Stimulated activated CD4-positive, alpha-beta T cell treated with anti-CD3 and anti-CD28 coated beads, Interleukin-15, amount 100 ng/mL, for 24 hours (primary cell): ENCODE measurements around the gene RNF183.
A peak's percentile ranks its signal among the peaks of the same experiment; 100 is the strongest.

Experiments
- DNase-seq: peaks from one replicate; pipeline ENCODE4 v3.0.0-alpha.2; 2020

The RNF183 gene, protein sequence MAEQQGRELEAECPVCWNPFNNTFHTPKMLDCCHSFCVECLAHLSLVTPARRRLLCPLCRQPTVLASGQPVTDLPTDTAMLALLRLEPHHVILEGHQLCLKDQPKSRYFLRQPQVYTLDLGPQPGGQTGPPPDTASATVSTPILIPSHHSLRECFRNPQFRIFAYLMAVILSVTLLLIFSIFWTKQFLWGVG

DNA sequence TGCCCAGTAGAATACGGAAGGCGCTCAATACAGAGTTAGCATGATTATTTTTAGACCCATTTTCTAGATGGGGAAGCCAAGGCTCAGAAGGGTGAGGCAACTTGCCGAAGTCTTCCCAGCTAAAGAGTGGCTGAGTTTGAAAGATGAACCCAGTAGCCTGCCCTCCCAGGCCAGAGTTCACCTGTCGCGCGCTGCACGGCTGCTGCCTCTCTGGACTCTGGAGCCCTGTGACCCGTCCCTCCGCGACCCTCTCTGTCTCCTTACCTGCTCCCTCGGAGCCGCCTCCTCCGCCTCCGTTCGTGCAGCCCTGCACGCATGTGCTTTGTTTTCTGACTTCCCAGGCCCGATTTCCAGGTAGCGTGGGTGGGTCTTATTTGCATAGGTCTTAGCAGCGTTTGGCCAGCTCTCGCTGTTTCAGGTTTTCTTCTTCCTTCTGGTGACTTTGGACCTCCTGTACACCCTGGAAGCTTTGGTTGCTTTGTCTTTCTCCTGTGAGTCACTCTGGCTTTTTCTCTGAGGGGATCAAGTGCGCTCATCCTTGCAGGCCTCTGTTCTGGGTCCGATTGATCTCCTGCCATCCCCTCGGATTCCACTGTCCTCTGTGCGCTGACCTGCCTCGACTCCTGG, at the start of gene RNF183:
Gene RNF183, minus strand, starts transcription at position 585 of the 627 bp plus-strand sequence. CDS start 5,192 bp downstream, outside the sequence.
- DNase-seq: no peak

DNA sequence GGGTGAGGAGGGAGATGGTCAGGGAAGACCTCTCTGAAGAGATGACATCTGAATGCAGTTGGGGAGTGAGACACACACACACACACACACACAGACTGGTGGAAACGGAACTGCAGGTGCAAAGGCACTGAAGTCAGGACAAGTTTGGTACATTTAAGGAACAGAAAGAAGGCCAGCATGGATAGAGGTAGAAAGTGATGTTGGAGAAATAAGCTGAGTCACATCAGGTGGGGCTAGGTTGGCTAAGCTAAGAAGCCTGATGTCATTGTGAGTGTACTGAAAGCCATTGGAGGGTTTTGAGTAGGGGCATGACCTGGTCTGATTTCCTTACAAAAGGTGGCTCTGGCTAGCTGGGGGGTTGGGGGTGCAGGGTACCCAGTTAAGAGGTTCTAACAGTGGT, 49.2 kb upstream of the RNF183 start:
- no peak for DNase-seq

DNA sequence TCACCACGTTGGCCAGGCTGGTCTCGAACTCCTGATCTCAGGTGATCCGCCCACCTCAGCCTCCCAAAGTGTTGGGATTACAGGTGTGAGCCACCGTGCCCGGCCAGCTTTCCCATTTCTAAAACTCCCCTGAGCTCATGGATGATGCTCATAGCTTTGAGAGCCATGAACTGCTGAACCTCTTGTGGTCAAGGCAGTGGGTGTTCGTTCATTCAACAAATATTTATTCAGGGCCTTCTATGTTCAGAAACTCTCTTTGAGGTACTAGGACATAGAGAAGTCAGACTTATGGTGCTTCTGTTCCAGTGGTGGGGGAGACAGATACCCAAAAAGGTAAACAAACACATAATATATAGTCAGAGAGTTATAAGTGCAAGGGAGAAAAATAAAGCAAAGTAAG, 48.8 kb upstream of the RNF183 start:
- no peak for DNase-seq

GRCh38 chr9:113350937-113351336, 47.8 kb upstream of the RNF183 start:
- DNase-seq: peak; percentile 70

DNA sequence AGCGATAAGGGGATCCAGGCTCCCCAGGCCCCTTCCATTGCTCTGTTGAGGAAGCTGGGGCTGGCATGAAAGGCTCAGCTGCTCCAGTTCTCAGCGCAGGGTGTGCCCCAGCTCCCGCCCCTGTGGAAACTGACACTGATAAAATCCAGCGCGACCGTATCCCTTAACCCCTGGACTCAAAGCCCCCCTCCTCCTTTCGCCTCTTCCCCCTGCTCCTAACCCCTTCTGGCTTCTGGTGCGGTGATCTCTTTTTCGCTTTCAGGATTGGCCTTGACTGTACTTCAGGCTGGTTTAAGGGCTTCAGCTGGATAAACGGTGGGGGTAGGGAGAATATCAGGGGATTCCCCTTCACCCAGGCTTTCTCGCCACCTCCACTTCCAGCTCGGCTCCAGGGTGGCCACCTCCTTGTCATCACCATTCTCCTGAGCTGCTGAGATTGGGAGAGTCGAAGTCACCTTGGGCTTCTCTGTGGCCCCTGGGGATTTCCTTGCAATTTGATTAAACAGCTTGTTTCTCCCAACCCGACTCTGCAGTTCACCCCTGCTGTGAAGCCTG, 47.0 kb upstream of the RNF183 start:
- peak; percentile 42 for DNase-seq

- peak; percentile 46 for DNase-seq
Observed at GRCh38 chr9:113349445-113350094, 46.4 kb upstream of the RNF183 start, which contains the start of gene BSPRY. TSS of gene BSPRY (plus strand) at chr9:113349541. CDS start at chr9:113349580, 39 bp downstream.

GRCh38 chr9:113349066-113349444, 45.9 kb upstream of the RNF183 start:
- DNase-seq: no peak

DNA sequence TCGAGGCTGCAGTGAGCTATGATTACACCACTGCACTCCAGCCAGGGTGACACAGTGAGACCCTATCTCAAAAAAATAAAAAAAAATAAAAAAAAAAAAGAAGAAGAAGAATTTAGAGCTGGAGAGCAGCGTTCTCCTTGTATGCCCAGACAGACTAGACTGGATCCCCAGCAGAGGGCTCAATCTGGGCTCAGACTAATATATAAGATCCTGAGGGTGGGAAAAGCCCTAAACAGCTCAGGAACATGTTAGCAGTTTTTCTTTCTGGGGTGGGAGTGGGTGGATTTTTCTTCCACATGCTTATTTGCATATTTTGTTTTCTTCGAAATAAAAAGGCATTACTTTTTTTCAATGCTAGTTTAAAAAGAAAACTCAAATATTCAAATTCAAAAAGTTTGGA, 45.3 kb upstream of the RNF183 start:
- no peak for DNase-seq

- no peak for DNase-seq
Observed at GRCh38 chr9:113345671-113346070, 42.5 kb upstream of the RNF183 start.

DNA sequence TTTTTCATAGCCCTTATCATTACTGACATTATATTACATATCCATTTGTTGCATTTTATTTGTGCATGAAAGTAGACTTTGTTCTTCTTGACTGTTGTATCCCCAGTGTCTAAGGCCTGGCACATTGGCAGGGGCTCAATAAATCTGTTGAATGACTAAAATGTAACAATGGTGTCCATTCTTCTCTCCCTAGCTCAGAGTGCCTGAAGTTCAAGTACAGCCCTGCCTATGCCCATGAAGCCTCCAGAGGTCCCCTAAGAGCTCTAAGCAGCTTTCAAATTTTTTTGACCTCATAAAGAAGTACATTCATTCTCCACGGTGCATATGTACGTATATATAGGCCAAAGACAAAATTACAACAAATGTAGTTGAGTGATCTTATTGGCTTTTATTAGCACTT, 42.0 kb upstream of the RNF183 start:
- DNase-seq: no peak

DNA sequence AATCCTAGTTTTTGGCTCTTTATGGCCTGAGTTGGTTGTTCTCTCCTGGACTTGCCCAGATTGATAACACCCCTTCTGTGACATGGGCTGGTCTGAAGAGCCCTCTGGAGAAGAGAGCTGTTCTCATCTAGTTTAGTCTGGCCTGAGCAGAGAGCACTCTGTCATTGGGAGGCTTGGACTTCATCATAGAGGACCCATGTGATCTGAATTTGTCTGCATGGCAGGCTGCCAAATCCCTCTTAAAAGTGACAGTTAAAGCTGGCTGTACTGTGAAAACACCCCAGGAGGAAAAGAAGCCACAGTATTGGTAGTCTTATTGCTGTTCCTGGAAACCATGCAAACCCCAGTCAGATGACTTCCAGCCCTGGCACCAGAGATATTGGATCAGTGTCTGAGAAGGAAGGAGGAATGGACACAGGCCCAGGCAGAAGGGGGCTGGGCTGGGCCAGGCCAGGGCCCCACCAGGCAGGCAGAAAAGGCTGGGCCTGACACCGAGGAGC, 40.6 kb upstream of the RNF183 start:
- no peak for DNase-seq

DNA sequence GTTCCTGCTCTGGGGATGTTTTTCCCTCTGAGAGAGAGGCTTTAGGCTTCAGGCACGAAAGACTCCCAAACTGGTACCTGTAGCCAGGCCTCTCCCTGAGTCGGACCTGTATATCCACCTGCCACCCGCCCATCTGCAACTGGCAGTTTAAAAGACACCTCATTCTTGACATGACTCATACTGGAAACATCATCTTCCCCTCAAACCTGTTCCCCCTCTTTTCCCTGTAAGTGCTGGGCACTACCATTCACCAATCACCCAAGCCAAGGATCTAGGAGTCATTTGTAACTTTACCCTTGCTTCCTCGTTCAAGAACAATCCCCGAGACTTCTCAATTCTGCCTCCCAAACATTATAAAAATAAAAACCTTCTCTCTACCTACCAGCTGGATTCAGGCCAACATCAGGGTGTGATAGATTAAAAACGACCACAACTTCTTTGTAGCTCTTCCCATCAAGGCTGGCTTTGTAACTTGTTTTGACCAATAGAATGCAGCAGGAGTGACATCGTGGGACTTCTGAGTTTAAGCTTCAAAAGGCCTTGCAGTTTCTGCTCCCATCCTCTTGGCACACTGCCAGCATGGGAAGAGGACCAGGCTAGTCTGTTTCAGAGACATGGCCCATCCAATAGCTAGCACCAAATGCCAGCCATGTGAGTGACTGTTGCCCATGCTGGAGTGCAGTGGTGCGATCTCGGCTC, 38.7 kb upstream of the RNF183 start:
- DNase-seq: no peak

GRCh38 chr9:113340011-113340699, 37.0 kb upstream of the RNF183 start, which contains the start of gene WDR31:
TSS of gene WDR31 (minus strand) at chr9:113340275. CDS start at chr9:113332022, 8,253 bp downstream.
- DNase-seq: peak; percentile 89

DNA sequence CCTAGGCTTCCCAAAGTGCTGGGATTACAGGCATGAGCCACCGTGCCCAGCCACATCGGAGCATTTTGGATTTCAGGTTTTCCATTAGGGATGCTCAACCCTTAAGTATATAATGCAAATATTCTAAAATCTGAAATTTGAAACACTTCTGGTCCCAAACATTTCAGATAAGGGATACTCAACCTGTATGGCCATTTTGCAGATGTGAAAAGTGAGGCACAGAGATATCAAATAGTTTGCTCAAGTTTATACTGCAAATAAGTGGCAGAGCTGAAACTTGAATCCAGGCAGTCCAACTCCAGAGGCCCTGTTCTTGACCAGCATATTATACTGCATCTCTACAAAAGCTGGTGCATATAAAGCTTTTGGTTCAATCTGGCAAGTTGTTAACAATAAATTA, 34.5 kb upstream of the RNF183 start:
- no peak for DNase-seq

GRCh38 chr9:113331780-113332179, 28.6 kb upstream of the RNF183 start:
- no peak for DNase-seq

- DNase-seq: no peak
Observed at GRCh38 chr9:113328045-113328782, 25.0 kb upstream of the RNF183 start.

DNA sequence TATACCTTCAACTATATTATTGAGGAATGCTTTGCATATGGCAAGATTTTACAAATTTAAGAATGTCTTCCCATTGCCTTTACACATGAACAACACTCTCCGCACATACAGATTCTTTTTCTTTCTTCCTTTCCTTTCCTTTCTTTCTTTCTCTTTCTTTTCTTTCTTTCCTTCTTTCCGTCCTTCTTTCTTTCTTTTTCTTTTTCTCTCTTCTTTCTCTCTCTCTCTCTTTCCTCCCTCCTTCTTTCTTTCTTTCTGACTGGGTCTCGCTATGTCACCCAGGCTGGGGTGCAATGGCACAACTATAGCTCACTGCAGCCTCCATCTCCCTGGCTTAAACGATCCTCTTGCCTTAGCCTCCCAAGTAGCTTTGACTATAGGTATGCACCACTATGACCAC, 23.1 kb upstream of the RNF183 start:
- no peak for DNase-seq

- no peak for DNase-seq
Observed at GRCh38 chr9:113322671-113323070, 19.5 kb upstream of the RNF183 start.

GRCh38 chr9:113320051-113320450, 16.9 kb upstream of the RNF183 start:
- DNase-seq: no peak

- DNase-seq: no peak
Observed at GRCh38 chr9:113319054-113319453, 15.9 kb upstream of the RNF183 start.

GRCh38 chr9:113317777-113318176, 14.6 kb upstream of the RNF183 start:
- DNase-seq: no peak

- DNase-seq: no peak
Observed at GRCh38 chr9:113316030-113316429, 12.9 kb upstream of the RNF183 start.
